ENCODE measurements around the gene ESAM.
"Not testable (repeated sequence)": the region's sequence is repeated elsewhere in the genome, so short reads cannot be mapped to it uniquely, and the experiment has no call there.

The ESAM gene

GRCh38 chr11:124776865-124777645 lies 15.0 kb upstream of the ESAM start:
- no peak for DNase-seq (ENCODE audit: low read depth)

DNA sequence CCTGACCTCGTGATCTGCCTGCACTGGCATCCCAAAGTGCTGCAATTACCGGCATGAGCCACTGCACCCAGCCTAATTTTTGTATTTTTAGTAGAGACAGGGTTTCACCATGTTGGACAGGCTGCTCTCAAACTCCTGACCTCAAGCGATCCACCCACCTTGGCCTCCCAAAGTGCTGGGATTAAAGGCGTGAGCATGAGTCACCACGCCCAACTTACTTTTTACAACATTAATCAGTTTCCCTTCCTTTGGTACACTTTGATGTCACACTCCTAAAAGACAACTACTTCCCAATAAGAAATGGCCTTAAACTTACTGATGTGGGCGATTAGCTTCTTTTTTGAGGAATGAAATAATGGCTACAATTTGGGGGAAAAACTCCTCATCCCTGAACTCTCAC lies 8.9 kb upstream of the ESAM start:
- DNase-seq (ENCODE audit: low read depth): not testable (repeated sequence)

DNA sequence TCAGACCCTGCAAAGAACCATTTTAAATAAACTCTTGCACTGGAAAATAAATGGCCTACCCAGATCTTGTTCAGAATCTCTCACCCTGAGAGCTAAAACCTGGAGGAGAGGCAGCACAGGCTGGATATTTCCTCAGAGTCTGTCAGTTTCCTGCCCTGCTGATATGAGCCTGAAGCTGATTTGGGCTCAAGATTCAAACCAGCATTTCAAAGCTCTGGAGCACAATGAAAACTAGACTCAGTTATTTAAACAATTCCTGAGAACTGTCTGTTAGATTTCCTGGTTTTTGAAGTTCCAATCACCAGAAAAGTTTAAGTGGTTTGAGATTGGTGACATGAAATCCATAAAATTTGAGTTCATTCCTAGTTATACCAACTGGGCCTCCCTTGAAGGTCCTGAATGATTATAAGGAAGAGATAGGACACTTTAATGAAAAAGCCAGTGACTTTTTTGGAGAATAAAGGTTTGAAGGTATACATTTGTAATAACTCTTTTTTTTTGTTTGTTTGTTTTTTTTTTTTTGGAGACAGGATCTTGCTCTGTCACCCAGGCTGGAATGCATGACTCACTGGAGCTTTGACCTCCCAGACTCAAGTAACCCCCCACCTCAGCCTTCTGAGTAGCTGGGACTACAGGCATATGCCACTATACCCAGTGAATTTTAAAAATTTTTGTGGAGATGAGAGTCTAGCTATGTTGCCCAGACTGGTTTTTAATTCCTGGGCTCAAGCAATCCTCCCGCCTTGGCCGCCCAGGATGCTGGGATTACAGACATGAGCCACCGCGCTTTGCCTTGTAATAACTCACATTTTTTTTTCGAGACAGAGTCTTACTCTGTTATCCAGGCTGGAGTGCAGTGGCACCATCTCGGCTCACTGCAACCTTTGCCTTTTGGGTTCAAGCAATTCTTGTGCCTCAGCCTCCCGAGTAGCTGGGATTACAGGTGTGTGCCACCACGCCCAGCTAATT lies 8.0 kb upstream of the ESAM start:
- no peak for DNase-seq (ENCODE audit: low read depth)

- DNase-seq (ENCODE audit: low read depth): no peak
Observed at GRCh38 chr11:124768914-124769313, 6.8 kb upstream of the ESAM start.

DNA sequence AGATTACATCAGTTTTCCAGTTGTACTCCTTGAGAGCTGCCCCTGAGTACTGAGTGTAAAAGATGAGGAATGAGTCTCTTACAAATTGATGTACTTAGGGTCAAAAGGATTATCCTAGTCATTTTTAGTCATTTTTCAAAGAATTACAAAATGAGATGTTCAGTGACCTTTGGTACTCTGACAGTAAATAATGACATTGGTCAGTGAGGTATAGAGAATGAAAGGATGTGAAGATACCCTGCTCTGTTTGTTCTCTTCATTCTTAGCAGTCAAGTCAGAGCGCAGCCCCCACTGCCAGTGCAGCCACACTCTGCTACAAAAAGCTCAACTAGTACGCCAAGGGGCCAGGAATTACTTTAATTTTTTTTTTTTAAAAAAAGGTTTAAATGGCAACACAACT lies 4.1 kb upstream of the ESAM start:
- DNase-seq (ENCODE audit: low read depth): no peak

DNA sequence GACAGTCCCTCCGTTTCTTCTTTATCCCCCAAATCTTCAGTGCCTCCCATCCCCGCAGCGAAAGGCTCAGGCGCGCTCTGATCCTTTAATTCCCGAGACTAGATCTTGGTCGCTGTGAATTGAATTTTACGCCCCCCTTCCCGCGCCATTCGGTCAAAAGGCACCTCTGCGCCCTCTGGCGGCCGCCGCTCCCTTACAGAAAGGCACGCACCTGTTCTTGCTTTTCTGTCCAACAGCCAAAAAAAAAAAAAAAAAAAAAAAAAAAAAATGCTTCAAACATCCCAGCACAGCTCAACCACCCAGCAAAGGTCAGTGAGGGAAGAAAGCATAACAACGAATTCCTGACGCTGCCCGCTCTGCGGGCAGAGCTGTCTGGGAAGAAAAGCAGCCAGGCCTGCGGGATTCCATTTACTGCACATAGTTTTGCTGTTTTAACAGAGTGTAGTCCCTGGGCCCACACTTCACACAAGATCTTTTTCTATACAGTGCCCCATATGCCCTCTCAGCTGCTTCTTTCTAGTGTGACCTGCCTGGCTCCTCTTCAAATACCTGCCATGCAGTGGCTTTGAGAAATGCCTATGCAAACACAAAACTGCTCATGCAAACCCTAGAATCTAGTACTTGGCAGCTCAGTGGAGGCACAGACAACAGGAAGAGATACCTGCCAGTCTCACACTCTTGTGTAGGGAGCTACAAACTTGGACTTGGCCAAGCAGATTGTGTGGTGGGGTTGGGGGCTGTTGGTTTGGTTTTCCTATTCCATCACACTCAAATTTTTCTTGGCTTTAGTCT lies 1.3 kb upstream of the ESAM start:
- DNase-seq (ENCODE audit: low read depth): peak; percentile 73

- no peak for DNase-seq (ENCODE audit: low read depth)
Observed at GRCh38 chr11:124762624-124763155, 600 bp upstream of the ESAM start.

GRCh38 chr11:124761301-124762104 lies 587 bp downstream of the ESAM start:
- no peak for DNase-seq (ENCODE audit: low read depth)

- DNase-seq (ENCODE audit: low read depth): no peak
Observed at GRCh38 chr11:124760806-124761205, 1.3 kb downstream of the ESAM start.

DNA sequence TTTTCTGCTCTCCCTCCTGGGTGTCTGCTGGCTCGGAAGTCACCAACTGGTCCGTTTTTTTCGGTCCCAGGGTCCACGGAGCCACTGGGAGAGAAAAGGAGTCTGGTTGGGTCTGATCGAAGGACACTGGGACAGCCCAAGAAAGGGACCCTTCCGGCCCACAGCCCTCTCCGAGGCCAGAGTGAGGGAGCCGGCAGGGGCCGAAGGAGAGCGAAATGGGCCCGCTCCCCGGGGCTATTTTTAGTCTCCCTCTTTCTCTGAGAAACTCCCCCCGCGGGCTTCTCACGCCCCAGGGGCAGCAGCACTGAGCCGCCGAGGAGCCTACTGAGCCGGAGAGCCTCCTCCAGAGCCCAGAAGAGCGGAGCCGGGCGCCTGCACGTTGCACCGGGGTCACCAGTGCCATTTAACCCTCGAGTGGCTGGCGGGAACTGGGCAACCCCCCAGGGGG lies 1.9 kb downstream of the ESAM start:
- no peak for DNase-seq (ENCODE audit: low read depth)

GRCh38 chr11:124759266-124760204 lies 2.6 kb downstream of the ESAM start:
- no peak for DNase-seq (ENCODE audit: low read depth)

DNA sequence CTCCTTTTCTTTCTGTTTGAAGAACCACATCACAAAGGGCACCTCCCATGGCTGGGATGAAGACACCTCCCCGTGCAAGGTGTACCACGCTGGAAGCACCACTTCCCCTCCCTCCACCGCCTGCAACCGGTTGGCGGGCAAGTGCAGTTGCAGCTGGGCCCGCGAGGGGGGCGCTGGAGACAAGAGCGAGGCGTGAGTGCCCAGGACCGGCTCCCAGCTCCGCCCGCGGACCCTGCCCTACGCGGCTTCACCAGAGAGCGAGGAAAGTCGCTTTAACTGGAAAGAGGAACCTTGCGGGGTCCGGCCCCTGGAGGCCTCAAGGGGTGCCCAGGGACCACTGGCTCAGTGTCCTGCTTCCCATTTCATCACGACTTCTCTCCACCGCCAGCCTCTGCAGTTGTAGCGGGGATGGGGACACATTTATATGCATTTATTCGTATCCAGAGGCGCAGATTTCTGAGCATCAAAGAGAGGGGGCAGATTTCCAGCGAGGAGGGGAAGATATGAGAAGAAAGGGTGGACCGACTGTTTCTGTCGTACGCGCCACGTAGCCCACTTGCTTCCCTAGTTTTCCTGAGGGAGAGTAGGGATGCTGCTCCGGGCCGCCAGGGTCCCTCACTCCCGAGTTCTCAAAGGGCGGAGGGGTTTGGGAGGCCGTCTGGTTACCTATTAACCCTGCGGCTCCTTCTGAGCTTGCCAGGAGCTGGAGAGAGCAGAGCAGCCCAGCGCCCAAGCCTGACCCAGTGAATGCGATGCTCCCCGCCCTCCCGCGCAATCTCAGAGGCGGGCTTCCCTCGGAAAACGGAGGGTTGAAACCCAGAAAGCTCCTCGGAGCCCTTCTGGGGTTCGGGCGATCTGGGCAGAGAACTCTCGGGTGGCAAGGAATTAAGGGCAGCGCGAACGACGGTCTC lies 3.5 kb downstream of the ESAM start:
- peak; percentile 42 for DNase-seq (ENCODE audit: low read depth)

DNA sequence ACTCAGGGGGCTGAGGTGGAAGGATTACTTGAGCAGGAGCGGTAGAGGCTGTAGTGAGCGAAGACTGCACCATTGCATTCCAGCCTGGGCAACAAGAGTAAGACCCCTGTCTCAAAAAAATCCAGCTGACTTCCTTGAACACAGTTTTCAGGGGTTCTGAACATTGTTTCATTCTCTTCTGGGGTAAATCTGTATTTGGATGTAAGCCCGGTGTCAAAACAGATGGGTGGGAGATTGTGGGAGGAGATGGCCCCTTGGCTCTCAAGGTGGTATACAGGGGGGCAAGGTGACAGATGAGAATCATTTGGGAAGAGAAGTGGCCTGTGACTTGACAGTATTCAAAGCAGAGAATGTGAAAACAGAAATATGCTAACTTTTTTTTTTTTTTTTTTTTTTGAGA lies 4.8 kb downstream of the ESAM start:
- no peak for DNase-seq (ENCODE audit: low read depth)

DNA sequence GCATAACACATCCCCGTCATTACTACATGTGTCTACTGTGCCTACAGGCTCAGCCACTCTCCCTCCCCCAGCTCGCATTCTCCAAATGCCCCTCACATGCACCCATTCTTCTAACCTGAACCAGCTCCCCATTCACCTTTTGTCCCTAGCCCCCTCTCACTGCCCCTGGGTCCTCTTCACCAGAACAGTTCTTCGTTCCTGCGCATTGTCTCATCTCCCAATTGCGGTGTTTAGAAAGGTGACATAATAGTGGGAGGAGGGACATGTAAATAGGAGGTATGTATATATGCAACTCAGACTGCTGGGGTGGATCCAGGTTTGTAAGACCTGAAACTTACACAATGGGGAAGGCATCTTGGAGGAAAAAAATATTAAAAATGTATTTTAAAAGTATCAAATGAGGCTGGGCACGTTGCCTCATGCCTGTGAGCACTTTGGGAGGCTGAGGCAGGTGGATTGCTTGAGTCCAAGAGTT lies 5.3 kb downstream of the ESAM start:
- no peak for DNase-seq (ENCODE audit: low read depth)

DNA sequence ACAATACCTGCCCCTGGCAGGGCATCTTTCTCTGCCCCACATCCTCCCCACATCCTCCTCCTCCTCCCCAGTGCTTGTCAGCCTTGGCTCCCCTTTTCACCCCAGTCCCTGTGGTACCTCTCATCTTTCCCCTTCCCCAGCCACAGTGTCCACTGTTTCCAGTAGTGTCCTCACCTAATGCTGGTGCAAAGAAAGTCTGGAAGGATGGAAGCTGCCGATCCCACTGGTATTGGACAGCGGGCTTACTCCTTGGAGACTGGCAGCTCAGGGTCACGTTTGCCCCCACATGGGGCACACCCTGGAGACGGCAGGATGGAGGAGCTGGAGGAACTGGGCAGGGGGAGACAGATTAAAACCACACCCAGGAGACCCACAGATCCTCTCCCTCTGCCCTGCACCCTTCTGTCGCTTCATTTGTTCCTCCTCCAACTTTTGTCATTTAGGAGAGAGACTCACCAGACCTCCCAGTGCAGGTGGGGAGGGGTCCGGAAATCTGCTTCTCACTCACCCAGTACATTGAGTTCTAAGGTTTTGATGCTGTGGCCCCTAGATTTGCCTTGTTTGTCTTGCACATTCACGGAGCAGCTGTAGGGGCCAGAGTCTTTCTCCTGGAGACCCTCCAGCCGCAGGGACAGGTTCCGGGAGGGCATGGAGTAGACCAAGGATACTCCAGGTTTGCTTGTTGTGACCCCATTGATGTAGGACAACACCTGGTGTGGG lies 5.9 kb downstream of the ESAM start:
- no peak for DNase-seq (ENCODE audit: low read depth)

DNA sequence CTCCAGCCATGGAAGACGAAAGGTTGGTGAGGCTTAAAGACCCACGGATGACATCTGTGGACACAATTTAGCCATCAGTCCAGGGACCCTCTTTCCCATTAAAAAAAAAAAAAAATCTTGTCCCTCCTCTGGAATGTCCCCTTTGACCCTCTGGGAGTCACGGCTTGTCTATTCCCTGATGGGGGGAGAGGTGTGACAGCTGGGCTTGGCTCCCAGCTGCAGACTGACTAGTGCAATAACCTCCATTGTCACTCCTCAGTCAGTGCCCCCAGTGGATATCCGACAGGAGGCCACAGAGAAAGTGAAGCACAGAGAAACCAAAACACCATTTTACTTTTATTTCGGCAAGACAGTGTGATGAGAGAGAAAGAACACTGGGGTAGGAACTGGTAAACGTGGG lies 7.4 kb downstream of the ESAM start:
- no peak for DNase-seq (ENCODE audit: low read depth)

DNA sequence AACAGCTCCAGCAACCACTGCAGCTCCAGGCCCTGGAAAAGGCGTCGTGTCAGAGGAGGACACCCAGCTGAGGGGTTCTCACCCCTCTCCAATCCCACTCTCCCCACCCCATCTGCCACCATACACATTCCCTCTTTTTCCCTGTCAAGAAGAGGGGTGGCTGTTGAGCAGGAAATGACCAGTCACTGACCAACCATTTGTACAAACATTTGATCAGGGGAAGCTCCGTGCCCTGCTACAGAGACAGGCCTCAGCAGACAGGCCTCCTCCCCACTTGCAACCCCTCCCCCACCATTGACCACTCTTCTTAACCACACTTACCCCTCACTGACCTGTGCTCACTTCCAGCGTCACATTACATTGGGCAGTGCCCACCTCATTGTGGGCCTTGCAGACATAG lies 7.8 kb downstream of the ESAM start:
- DNase-seq (ENCODE audit: low read depth): no peak

- DNase-seq (ENCODE audit: low read depth): no peak
Observed at GRCh38 chr11:124753624-124754023, 8.5 kb downstream of the ESAM start.
